ENCODE data around the gene RGS16.

Gene RGS16

GRCh38 chr1:182570611-182570970, 33.6 kb downstream of the RGS16 start:
- Histone ChIP-seq H3K27me3 (ENCODE audit: control insufficient read depth, insufficient read depth, low read length) (no peaks in the 10 kb centered on the region), H3K9ac (ENCODE audit: low read length) (no peak overlapping the region), H3K27ac (ENCODE audit: low read depth, low read length) (no peak overlapping the region), H3K4me3 (ENCODE audit: low read depth, low read length) (no peak overlapping the region), H3K4me1 (ENCODE audit: control insufficient read depth, insufficient read depth, low read length) (no peaks in the 10 kb centered on the region), H3K36me3 (ENCODE audit: control insufficient read depth, insufficient read depth, low read length) (no peaks in the 10 kb centered on the region), H3K9me3 (ENCODE audit: control insufficient read depth, insufficient read depth, low read depth, low read length) (peaks cover 5% of the 10 kb centered on the region; the same call in 1 of the 2 replicates)

- Histone ChIP-seq H3K9me3 (ENCODE audit: control insufficient read depth, insufficient read depth, low read depth, low read length) (peaks cover 5% of the 10 kb centered on the region; the same call in 1 of the 2 replicates), H3K27ac (ENCODE audit: low read depth, low read length) (no peak overlapping the region), H3K4me1 (ENCODE audit: control insufficient read depth, insufficient read depth, low read length) (no peaks in the 10 kb centered on the region)
Measured at GRCh38 chr1:182569939-182570610, 34.1 kb downstream of the RGS16 start.

GRCh38 chr1:182568647-182569284, 35.4 kb downstream of the RGS16 start:
- no peaks in the 10 kb centered on the region for H3K36me3 ChIP-seq (ENCODE audit: control insufficient read depth, insufficient read depth, low read length)
- no peak overlapping the region for H3K4me3 ChIP-seq (ENCODE audit: low read depth, low read length)
- H3K27me3 ChIP-seq (ENCODE audit: control insufficient read depth, insufficient read depth, low read length): no peaks in the 10 kb centered on the region
- peaks cover 5% of the 10 kb centered on the region; the same call in 1 of the 2 replicates for H3K9me3 ChIP-seq (ENCODE audit: control insufficient read depth, insufficient read depth, low read depth, low read length)
- no peak overlapping the region for H3K27ac ChIP-seq (ENCODE audit: low read depth, low read length)
- H3K9ac ChIP-seq (ENCODE audit: low read length): no peak overlapping the region
- no peaks in the 10 kb centered on the region for H3K4me1 ChIP-seq (ENCODE audit: control insufficient read depth, insufficient read depth, low read length)

More at GRCh38 chr1:182569939-182570610, 34.1 kb downstream of the RGS16 start:
- no peak overlapping the region for H3K4me3 ChIP-seq (ENCODE audit: low read depth, low read length)
- no peaks in the 10 kb centered on the region for H3K36me3 ChIP-seq (ENCODE audit: control insufficient read depth, insufficient read depth, low read length)
- H3K9ac ChIP-seq (ENCODE audit: low read length): no peak overlapping the region
- no peaks in the 10 kb centered on the region for H3K27me3 ChIP-seq (ENCODE audit: control insufficient read depth, insufficient read depth, low read length)

- Histone ChIP-seq H3K27me3 (ENCODE audit: control insufficient read depth, insufficient read depth, low read length) (no peaks in the 10 kb centered on the region), H3K9ac (ENCODE audit: low read length) (no peak overlapping the region), H3K4me1 (ENCODE audit: control insufficient read depth, insufficient read depth, low read length) (no peaks in the 10 kb centered on the region), H3K36me3 (ENCODE audit: control insufficient read depth, insufficient read depth, low read length) (no peaks in the 10 kb centered on the region), H3K9me3 (ENCODE audit: control insufficient read depth, insufficient read depth, low read depth, low read length) (peaks cover 5% of the 10 kb centered on the region; the same call in 1 of the 2 replicates), H3K4me3 (ENCODE audit: low read depth, low read length) (no peak overlapping the region), H3K27ac (ENCODE audit: low read depth, low read length) (no peak overlapping the region)
Measured at GRCh38 chr1:182567629-182568028, 36.6 kb downstream of the RGS16 start.

- Histone ChIP-seq H3K9me3 (ENCODE audit: control insufficient read depth, insufficient read depth, low read depth, low read length) (no peaks in the 10 kb centered on the region), H3K36me3 (ENCODE audit: control insufficient read depth, insufficient read depth, low read length) (no peaks in the 10 kb centered on the region), H3K27me3 (ENCODE audit: control insufficient read depth, insufficient read depth, low read length) (no peaks in the 10 kb centered on the region), H3K4me3 (ENCODE audit: low read depth, low read length) (no peak overlapping the region), H3K27ac (ENCODE audit: low read depth, low read length) (no peak overlapping the region), H3K4me1 (ENCODE audit: control insufficient read depth, insufficient read depth, low read length) (no peaks in the 10 kb centered on the region), H3K9ac (ENCODE audit: low read length) (no peak overlapping the region)
Measured at GRCh38 chr1:182565537-182565936, 38.7 kb downstream of the RGS16 start.

- Histone ChIP-seq H3K9ac (ENCODE audit: low read length) (no peak overlapping the region), H3K36me3 (ENCODE audit: control insufficient read depth, insufficient read depth, low read length) (no peaks in the 10 kb centered on the region)
Measured at GRCh38 chr1:182564406-182565004, 39.7 kb downstream of the RGS16 start.

GRCh38 chr1:182563095-182563494, 41.1 kb downstream of the RGS16 start:
- H3K27me3 ChIP-seq (ENCODE audit: control insufficient read depth, insufficient read depth, low read length): no peaks in the 10 kb centered on the region
- H3K27ac ChIP-seq (ENCODE audit: low read depth, low read length): no peak overlapping the region
- H3K9ac ChIP-seq (ENCODE audit: low read length): no peak overlapping the region
- H3K4me3 ChIP-seq (ENCODE audit: low read depth, low read length): no peak overlapping the region
- H3K4me1 ChIP-seq (ENCODE audit: control insufficient read depth, insufficient read depth, low read length): no peaks in the 10 kb centered on the region
- H3K36me3 ChIP-seq (ENCODE audit: control insufficient read depth, insufficient read depth, low read length): no peaks in the 10 kb centered on the region
- H3K9me3 ChIP-seq (ENCODE audit: control insufficient read depth, insufficient read depth, low read depth, low read length): no peaks in the 10 kb centered on the region

More at GRCh38 chr1:182564406-182565004, 39.7 kb downstream of the RGS16 start:
- no peaks in the 10 kb centered on the region for H3K9me3 ChIP-seq (ENCODE audit: control insufficient read depth, insufficient read depth, low read depth, low read length)
- no peak overlapping the region for H3K27ac ChIP-seq (ENCODE audit: low read depth, low read length)
- no peaks in the 10 kb centered on the region for H3K4me1 ChIP-seq (ENCODE audit: control insufficient read depth, insufficient read depth, low read length)
- no peak overlapping the region for H3K4me3 ChIP-seq (ENCODE audit: low read depth, low read length)
- H3K27me3 ChIP-seq (ENCODE audit: control insufficient read depth, insufficient read depth, low read length): no peaks in the 10 kb centered on the region

- no peaks in the 10 kb centered on the region for H3K27me3 ChIP-seq (ENCODE audit: control insufficient read depth, insufficient read depth, low read length)
- H3K9me3 ChIP-seq (ENCODE audit: control insufficient read depth, insufficient read depth, low read depth, low read length): no peaks in the 10 kb centered on the region
- H3K36me3 ChIP-seq (ENCODE audit: control insufficient read depth, insufficient read depth, low read length): no peaks in the 10 kb centered on the region
- no peak overlapping the region for H3K9ac ChIP-seq (ENCODE audit: low read length)
- H3K27ac ChIP-seq (ENCODE audit: low read depth, low read length): no peak overlapping the region
- H3K4me1 ChIP-seq (ENCODE audit: control insufficient read depth, insufficient read depth, low read length): no peaks in the 10 kb centered on the region
- no peak overlapping the region for H3K4me3 ChIP-seq (ENCODE audit: low read depth, low read length)
Measured at GRCh38 chr1:182561456-182561855, 42.7 kb downstream of the RGS16 start.

- Histone ChIP-seq H3K9me3 (ENCODE audit: control insufficient read depth, insufficient read depth, low read depth, low read length) (no peaks in the 10 kb centered on the region), H3K9ac (ENCODE audit: low read length) (no peak overlapping the region), H3K4me3 (ENCODE audit: low read depth, low read length) (no peak overlapping the region), H3K36me3 (ENCODE audit: control insufficient read depth, insufficient read depth, low read length) (no peaks in the 10 kb centered on the region), H3K27ac (ENCODE audit: low read depth, low read length) (no peak overlapping the region), H3K4me1 (ENCODE audit: control insufficient read depth, insufficient read depth, low read length) (no peaks in the 10 kb centered on the region), H3K27me3 (ENCODE audit: control insufficient read depth, insufficient read depth, low read length) (no peaks in the 10 kb centered on the region)
Measured at GRCh38 chr1:182560392-182560984, 43.7 kb downstream of the RGS16 start.

- Histone ChIP-seq H3K4me1 (ENCODE audit: control insufficient read depth, insufficient read depth, low read length) (no peaks in the 10 kb centered on the region), H3K9ac (ENCODE audit: low read length) (no peak overlapping the region), H3K4me3 (ENCODE audit: low read depth, low read length) (no peak overlapping the region), H3K36me3 (ENCODE audit: control insufficient read depth, insufficient read depth, low read length) (no peaks in the 10 kb centered on the region), H3K27ac (ENCODE audit: low read depth, low read length) (no peak overlapping the region), H3K9me3 (ENCODE audit: control insufficient read depth, insufficient read depth, low read depth, low read length) (peaks cover 10% of the 10 kb centered on the region), H3K27me3 (ENCODE audit: control insufficient read depth, insufficient read depth, low read length) (no peaks in the 10 kb centered on the region)
Measured at GRCh38 chr1:182556279-182556678, 47.9 kb downstream of the RGS16 start.

GRCh38 chr1:182555493-182555892, 48.7 kb downstream of the RGS16 start:
- no peak overlapping the region for H3K9ac ChIP-seq (ENCODE audit: low read length)
- H3K27me3 ChIP-seq (ENCODE audit: control insufficient read depth, insufficient read depth, low read length): no peaks in the 10 kb centered on the region
- no peak overlapping the region for H3K4me3 ChIP-seq (ENCODE audit: low read depth, low read length)
- H3K27ac ChIP-seq (ENCODE audit: low read depth, low read length): no peak overlapping the region
- H3K4me1 ChIP-seq (ENCODE audit: control insufficient read depth, insufficient read depth, low read length): no peaks in the 10 kb centered on the region
- H3K36me3 ChIP-seq (ENCODE audit: control insufficient read depth, insufficient read depth, low read length): no peaks in the 10 kb centered on the region
- peaks cover 10% of the 10 kb centered on the region for H3K9me3 ChIP-seq (ENCODE audit: control insufficient read depth, insufficient read depth, low read depth, low read length)

Data from HUES6 (cell line).